ENCODE data around the gene ANKDD1B. TPM values are rescaled to one million over a fixed set of nuclear protein-coding genes. Genes with fewer than 3 reads are reported as not detected.

Gene ANKDD1B
- total RNA-seq, 1 experiment from 2014 or later: 0.84 TPM

GRCh38 chr5:75640395-75640794, 29.1 kb downstream of the ANKDD1B start (continued):
- TF ChIP-seq SRF (IDR thresholded peaks at IDR 0.05; ENCODE audit: low read depth) (0 out of 2 replicates have a peak, but pooled peaks have one; percentile 34), SP1 (IDR thresholded peaks at IDR 0.05; ENCODE audit: low read depth) (peak; percentile 36; the same call in 1 of the 2 replicates), YY1 (IDR thresholded peaks at IDR 0.05; ENCODE audit: extremely low read depth, insufficient replicate concordance, low read depth, low read length) (no peak), EGR1 (IDR thresholded peaks at IDR 0.05; ENCODE audit: low read depth) (no peak), ZFX (IDR thresholded peaks at IDR 0.05) (no peak), ZBTB33 (IDR thresholded peaks at IDR 0.05; ENCODE audit: extremely low read depth, insufficient replicate concordance, low read length) (no peak), ZNF274 (IDR thresholded peaks at IDR 0.05; ENCODE audit: low read depth, low read length) (no peak), TCF7L2 (IDR thresholded peaks at IDR 0.05; ENCODE audit: borderline replicate concordance, extremely low read depth, insufficient read depth, insufficient read length) (no peak)
- TF ChIP-seq, protein P1, sequence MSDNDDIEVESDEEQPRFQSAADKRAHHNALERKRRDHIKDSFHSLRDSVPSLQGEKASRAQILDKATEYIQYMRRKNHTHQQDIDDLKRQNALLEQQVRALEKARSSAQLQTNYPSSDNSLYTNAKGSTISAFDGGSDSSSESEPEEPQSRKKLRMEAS (IDR thresholded peaks at IDR 0.05): no peak

- ATAC-seq: no peak
- no TSS peak for BruUV-seq (replicated peaks)
- Histone ChIP-seq H3K9ac (ENCODE audit: low read length) (no peak overlapping the region), H3K27ac (ENCODE audit: low read depth, low read length) (no peak overlapping the region), H3K36me3 (ENCODE audit: control insufficient read depth in 1 of 2, insufficient read depth in 2 of 2, low read length in 2 of 2) (no peaks in the 10 kb centered on the region), H4K20me1 (ENCODE audit: insufficient read depth) (no peaks in the 10 kb centered on the region), H3K27me3 (ENCODE audit: insufficient read depth, low read length) (no peaks in the 10 kb centered on the region), H3K4me3 (replicated peaks in 1 of 2; ENCODE audit: low read depth in 1 of 2, low read length in 2 of 2) (no peak overlapping the region), H3K9me3 (ENCODE audit: control insufficient read depth in 1 of 2, insufficient read depth in 1 of 2, low read depth in 1 of 2, low read length in 2 of 2) (no peaks in the 10 kb centered on the region), H3K4me1 (ENCODE audit: control insufficient read depth in 1 of 2, insufficient read depth in 2 of 2, low read length in 2 of 2) (peaks cover 0 to 13% of the 10 kb centered on the region in 2 experiments; a peak in 2 of 4 replicates), H3K4me2 (ENCODE audit: low read length) (peak overlapping the region; percentile 22; the same call in 1 of the 2 replicates), H3K9me2 (ENCODE audit: insufficient read depth) (no peaks in the 10 kb centered on the region), H2AFZ (ENCODE audit: low read depth, low read length, poor library complexity, severe bottlenecking) (no peak overlapping the region), H3K79me2 (ENCODE audit: insufficient read depth, low read length) (no peaks in the 10 kb centered on the region)
- TF ChIP-seq TCF7L2 (IDR thresholded peaks at IDR 0.05; ENCODE audit: borderline replicate concordance, extremely low read depth, insufficient read depth, insufficient read length): no peak
- TF ChIP-seq SRF (IDR thresholded peaks at IDR 0.05; ENCODE audit: low read depth): no peak
- no peak for TF ChIP-seq SIN3A (IDR thresholded peaks at IDR 0.05; ENCODE audit: low read depth)
- TF ChIP-seq EZH2 (IDR thresholded peaks at IDR 0.05): no peak
- TF ChIP-seq, protein P2, sequence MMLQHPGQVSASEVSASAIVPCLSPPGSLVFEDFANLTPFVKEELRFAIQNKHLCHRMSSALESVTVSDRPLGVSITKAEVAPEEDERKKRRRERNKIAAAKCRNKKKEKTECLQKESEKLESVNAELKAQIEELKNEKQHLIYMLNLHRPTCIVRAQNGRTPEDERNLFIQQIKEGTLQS (IDR thresholded peaks at IDR 0.05): no peak
- TF ChIP-seq ELF1 (IDR thresholded peaks at IDR 0.05; ENCODE audit: borderline replicate concordance, low read depth): no peak
- TF ChIP-seq, protein P1 (IDR thresholded peaks at IDR 0.05): no peak
- no peak for TF ChIP-seq SP1 (IDR thresholded peaks at IDR 0.05; ENCODE audit: low read depth)
- ChIA-PET CTCF (no interaction called here), RAD21 (ENCODE audit: low non-redundant PET in 1 of 2, low total read pairs in 2 of 2, uncharacterized antibody in 2 of 2, unreplicated experiment in 2 of 2) (no interaction called here), POLR2A (no interaction called here)
- no peak for DNase-seq (ENCODE audit: low read depth, low spot score)
- intact Hi-C loops (cut with micrococcal nuclease): no loop called here
Measured at GRCh38 chr5:75640826-75641225, 29.6 kb downstream of the ANKDD1B start.

Measured in HCT116 (cell line).